Islet of Langerhans (tissue), 1 donor: Measurements from ENCODE around the gene AP4S1.

ENCODE experiments used
- FAIRE-seq: peaks from one replicate; lab custom pipeline; 2011; peaks lifted over from hg19 to GRCh38; lab: Jason Lieb, UNC

The AP4S1 gene

DNA sequence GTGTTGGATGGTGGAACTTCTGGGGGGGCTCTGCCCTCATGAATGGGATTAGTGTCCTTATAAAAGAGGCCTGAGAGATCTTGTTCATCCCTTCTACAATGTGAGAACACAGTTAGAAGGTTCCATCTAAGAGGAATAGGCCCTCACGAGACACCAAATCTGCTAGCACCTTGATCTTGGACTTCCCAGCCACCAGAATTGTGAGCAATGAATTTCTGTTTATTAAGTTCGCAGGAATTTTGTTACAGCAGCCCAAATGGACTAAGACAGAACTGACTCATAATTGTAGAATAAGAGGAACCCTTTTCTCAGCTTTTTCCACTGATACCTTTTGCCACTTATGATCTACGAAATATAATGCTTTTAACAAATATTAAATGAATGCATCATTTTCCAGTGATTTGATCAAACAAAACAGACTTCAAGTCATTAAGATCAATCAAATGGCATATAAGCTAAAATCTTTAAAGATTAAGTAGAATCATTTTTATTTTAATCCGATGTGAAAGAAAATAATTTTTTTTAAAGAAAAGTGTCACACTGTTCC, 113.9 kb downstream of the AP4S1 start:
- FAIRE-seq: no peak

GRCh38 chr14:31142455-31143087, 117.1 kb downstream of the AP4S1 start:
- FAIRE-seq: no peak
